RCC 7860 (cell line): ENCODE data around the gene NEK5.

Source experiments
- DNase-seq: peaks from one replicate; pipeline ENCODE4 v3.0.0-alpha.2; 2015; ENCODE audit warnings: low spot score
- FAIRE-seq: peaks from 2 replicates; lab custom pipeline; 2012; peaks lifted over from hg19 to GRCh38; lab: Jason Lieb, UNC

Gene NEK5

DNA sequence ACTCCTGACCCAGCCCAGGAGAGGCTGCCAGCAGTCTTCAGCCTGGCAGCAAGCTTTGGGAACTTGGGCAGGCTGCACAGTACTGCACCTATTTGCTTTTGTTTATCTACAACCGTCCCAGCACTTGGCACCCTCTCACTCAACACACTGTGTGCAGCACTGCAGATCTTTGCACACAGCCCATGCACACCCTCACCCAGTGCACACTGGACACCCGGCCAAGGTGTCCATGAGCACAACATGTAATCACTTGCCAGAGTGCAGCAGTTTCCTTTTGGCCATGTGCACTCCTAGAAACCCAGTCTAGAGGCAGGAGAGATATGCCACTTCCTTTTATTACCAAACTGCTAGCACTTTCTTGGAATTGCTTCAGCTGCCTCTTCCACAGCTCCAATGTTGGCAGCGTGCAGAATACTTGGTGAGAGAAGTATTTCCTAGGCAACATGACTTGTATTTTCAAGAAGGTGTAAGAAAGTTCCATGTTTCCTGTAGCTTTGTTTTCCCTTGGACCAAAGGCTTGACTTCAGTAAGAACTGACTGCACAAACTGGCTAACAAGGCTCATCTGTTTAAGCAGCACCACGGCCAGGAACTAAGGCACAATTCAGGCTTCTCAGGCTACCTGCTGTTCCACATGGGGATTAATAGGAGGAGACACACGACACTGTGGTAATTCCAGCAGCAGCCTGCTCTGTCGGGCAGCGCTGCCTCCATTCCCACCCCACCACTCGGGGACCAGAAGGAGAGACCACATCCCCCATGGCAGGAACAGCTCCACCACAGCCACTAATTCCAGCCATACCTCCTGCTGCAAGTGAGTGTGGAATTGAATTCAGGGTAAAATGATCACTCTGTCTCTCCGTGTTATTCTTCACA, 133.0 kb downstream of the NEK5 start:
- DNase-seq (no peak), FAIRE-seq (no peak)

DNA sequence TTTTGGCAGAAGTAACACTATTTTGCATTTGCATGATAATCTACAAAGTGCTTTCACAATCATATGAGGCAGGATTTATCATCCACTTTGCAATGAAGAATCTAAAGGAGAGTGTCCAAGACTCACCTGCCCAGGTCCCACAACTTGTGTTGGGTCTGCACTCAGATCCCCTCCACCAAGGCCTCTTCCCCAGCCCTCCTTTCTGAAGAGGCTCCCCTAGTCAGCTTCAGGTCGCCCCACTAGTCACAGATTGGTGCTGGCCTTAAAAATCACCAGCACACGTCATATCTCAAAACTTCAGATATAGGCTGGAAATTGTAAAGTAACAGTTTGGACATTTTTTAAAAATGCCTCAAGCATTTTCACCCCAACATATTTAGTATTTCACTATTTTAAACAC, 135.2 kb downstream of the NEK5 start:
- DNase-seq: no peak
- no peak for FAIRE-seq

DNA sequence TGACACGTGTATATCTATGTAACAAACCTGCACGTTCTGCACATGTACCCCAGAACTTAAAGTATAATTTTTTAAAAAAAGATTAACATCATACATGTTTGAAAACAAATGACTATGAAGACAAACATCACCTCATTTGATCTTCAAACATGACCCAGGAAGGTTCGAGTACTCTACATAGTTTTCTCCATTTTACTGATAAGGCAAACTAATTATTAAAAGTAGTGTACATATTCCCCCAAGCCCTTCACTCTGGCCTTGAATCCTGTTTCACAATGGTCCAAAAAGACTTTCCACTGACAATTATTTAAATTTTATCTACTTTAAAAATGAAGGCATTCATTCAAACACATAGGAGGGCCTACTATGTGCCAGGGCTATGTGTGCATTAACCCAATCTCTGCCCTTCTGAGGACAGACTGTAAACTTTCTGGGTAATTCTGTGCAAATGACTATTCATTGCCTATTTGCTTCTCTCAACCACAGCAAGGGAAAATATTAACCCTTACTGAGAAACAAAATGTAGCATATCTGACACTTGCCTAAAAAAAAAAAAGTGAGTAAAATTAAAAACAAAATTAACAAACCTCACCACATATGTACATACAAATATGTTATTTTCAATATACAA, 139.8 kb downstream of the NEK5 start:
- DNase-seq (no peak), FAIRE-seq (no peak)
